K562 (cell line): ENCODE measurements around the gene RNGTT. TPM values are rescaled to one million over a fixed set of nuclear protein-coding genes. Genes with fewer than 3 reads are reported as not detected.

Experiments used
- CGGBP1 ChIP-seq: fragments of 250-450 bp; sonication (Bioruptor Pico); IDR thresholded peaks from 2 replicates; pipeline ENCODE4 v1.9.0; 2021; ENCODE audit warnings: mild to moderate bottlenecking
- HMGXB4 ChIP-seq: sonication (generic); formaldehyde crosslinking; IDR thresholded peaks from 2 replicates; pipeline ENCODE4 v1.8.1; 2023; ENCODE audit warnings: mild to moderate bottlenecking, missing genetic modification reagents
- MGA ChIP-seq: fragments of 450-650 bp; IDR thresholded peaks from 2 replicates; pipeline ENCODE4 v1.6.1; 2016; ENCODE audit warnings: mild to moderate bottlenecking, moderate library complexity
- MTA3 ChIP-seq: fragments of 450-650 bp; formaldehyde crosslinking; IDR thresholded peaks from 2 replicates; pipeline ENCODE4 v1.6.1; 2017; ENCODE audit warnings: mild to moderate bottlenecking, borderline replicate concordance
- NKRF ChIP-seq: fragments of 450-650 bp; IDR thresholded peaks from 2 replicates; pipeline ENCODE4 v1.6.1; 2016; ENCODE audit warnings: borderline replicate concordance
- RCOR1 ChIP-seq, 2 experiments: IDR thresholded peaks; 2 replicates each; pipeline ENCODE4 v1.6.1; 2012; ENCODE audit warnings: low read depth in 2 of 2, low read length in 2 of 2, borderline replicate concordance in 1 of 2, improper control_type of control experiment in 1 of 2
- SUPT5H ChIP-seq: fragments of 450-650 bp; IDR thresholded peaks from 2 replicates; pipeline ENCODE4 v1.6.1; 2016
- TFAM ChIP-seq: fragments of 250-450 bp; sonication (Bioruptor Pico); conservative IDR thresholded peaks from 2 replicates; pipeline ENCODE4 v1.5.0; 2021; ENCODE audit warnings: mild to moderate bottlenecking, moderate library complexity
- TOE1 ChIP-seq, 2 experiments: fragments of 450-650 bp in 1 of 2; sonication (generic) in 1 of 2; formaldehyde crosslinking in 1 of 2; IDR thresholded peaks; 2 replicates each; pipeline versions ENCODE4 v1.7.1 to v1.8.0; 2016 to 2022; ENCODE audit warnings: borderline replicate concordance in 2 of 2, mild to moderate bottlenecking in 2 of 2, antibody characterized with exemption in 1 of 2, inconsistent platforms in 1 of 2, low read depth in 1 of 2, missing genetic modification reagents in 1 of 2, moderate library complexity in 1 of 2
- polyA plus RNA-seq, 8 experiments: library from polyadenylated mRNA; depleted of rRNA in 4 of 8; stranded (reverse) in 5 of 8; unstranded in 3 of 8; fragments of >200 nt; fragmentation: Nextera tagmentation in 2 of 8; fragmentation: Illumina TruSeq in 1 of 8; extraction: Ambion mirVana in 2 of 8; extraction: Trizol in 1 of 8; gene quantifications; 2 replicates each; pipeline versions ENCODE4 v1.2.1 to v1.2.3, GENCODE V29; 2011 to 2014; ENCODE audit warnings: inconsistent platforms in 1 of 8, missing spikeins in 1 of 8
- total RNA-seq, 7 experiments: library from RNA; depleted of rRNA in 6 of 7; stranded (reverse); fragments of >200 nt in 6 of 7; fragmentation: Illumina TruSeq in 2 of 7; extraction: Trizol in 2 of 7; gene quantifications; 2 replicates each; pipeline versions ENCODE4 v1.2.1 to v1.2.3, GENCODE V29; 2011 to 2021; ENCODE audit warnings: low replicate concordance in 1 of 7

The RNGTT gene
- total and polyA plus RNA-seq, 9 of the 15 experiments (the other 6 are each of a cell fraction or from before 2014, with no cell fraction given): 6.1 to 31.7 (median 19.5) TPM

- TF ChIP-seq NKRF (peak; percentile 66; the same call in 1 of the 2 replicates), CGGBP1 (no peak), RCOR1 (IDR thresholded peaks at IDR 0.05; ENCODE audit: borderline replicate concordance in 1 of 2, low read depth in 2 of 2, low read length in 2 of 2) (peak in 1 of 2 experiments; percentile 5; a peak in 1 of 4 replicates), TFAM (CRISPR knock-in tag) (no peak), SUPT5H (peak; percentile 90), MTA3 (peak; percentile 52; the same call in 1 of the 2 replicates), TOE1 (IDR thresholded peaks at IDR 0.05; ENCODE audit: borderline replicate concordance) (peak; percentile 56; the same call in 1 of the 2 replicates), TOE1 (CRISPR knock-in tag; IDR thresholded peaks at IDR 0.05; ENCODE audit: borderline replicate concordance, low read depth) (no peak), HMGXB4 (CRISPR knock-in tag) (peak; percentile 54; the same call in 1 of the 2 replicates), MGA (peak; percentile 53; the same call in 1 of the 2 replicates)
Measured at GRCh38 chr6:88963139-88964090, at the start of gene RNGTT (continued).
